K562 (cell line): ENCODE data around the gene PPP1R12C. TPM values are rescaled to one million over a fixed set of nuclear protein-coding genes. Genes with fewer than 3 reads are reported as not detected.

Experiments used
- ATAC-seq: fragments of 200-7000 bp; cut with Tn5 transposase; 3 replicates; pipeline ENCODE4 v1.9.1; 2020; ENCODE audit warnings: moderate library complexity
- BruUV-seq: library from RNA; stranded (reverse); fragments of 400-500 nt; replicated peaks from 2 replicates; lab custom pipeline; 2021; lab: Mats Ljungman, UMichigan
- CTCF ChIA-PET: fragments of 300-600 bp; formaldehyde crosslinking; extraction: SDS; loops from one replicate; lab custom pipeline; 2021; ENCODE audit warnings: low intra/inter-chr PET ratio; lab: Yijun Ruan, JAX
- POLR2A ChIA-PET: fragments of 300-600, 350-650 bp; sonication (Branson Sonifier 250); formaldehyde crosslinking; extraction: SDS; loops from one replicate; lab custom pipeline; 2021; ENCODE audit warnings: antibody characterized with exemption, inconsistent platforms; lab: Yijun Ruan, JAX
- DNase-seq, 4 experiments: peaks; one replicate each; pipeline versions ENCODE4 v3.0.0 to v3.0.0-alpha.2; 2011 to 2018; ENCODE audit warnings: low spot score in 3 of 4, mixed read lengths in 3 of 4; ENCODE audit errors: extremely low read depth in 1 of 4
- FAIRE-seq: peaks from 2 replicates; lab custom pipeline; 2011; peaks lifted over from hg19 to GRCh38; lab: Jason Lieb, UNC
- H2AFZ ChIP-seq: 2 replicates; pipeline ENCODE4 v1.6.0; 2011; ENCODE audit warnings: low read depth, low read length, control low read depth, inconsistent platforms
- H3K27ac ChIP-seq: fragments of 200-600 bp; 3 replicates; pipeline ENCODE4 v1.8.0; 2011; ENCODE audit warnings: low read depth, mild to moderate bottlenecking, control low read depth, inconsistent platforms, low read length, moderate library complexity, mixed read lengths; ENCODE audit errors: extremely low read depth
- H3K27me3 ChIP-seq, 2 experiments: fragments of 300-600 bp in 1 of 2; 2 replicates in 1 of 2; 3 replicates in 1 of 2; pipeline versions ENCODE4 v1.6.0 to v1.8.0; 2011; ENCODE audit warnings: inconsistent platforms in 2 of 2, low read length in 2 of 2, mild to moderate bottlenecking in 1 of 2, mixed read lengths in 1 of 2, moderate library complexity in 1 of 2; ENCODE audit not compliant: control insufficient read depth in 2 of 2, insufficient read depth in 2 of 2
- H3K36me3 ChIP-seq: fragments of 300-600 bp; 3 replicates; pipeline ENCODE4 v1.8.0; 2011; ENCODE audit warnings: mild to moderate bottlenecking, low read length, inconsistent platforms; ENCODE audit not compliant: control insufficient read depth, insufficient read depth
- H3K4me1 ChIP-seq, 2 experiments: fragments of 200-600 bp in 1 of 2; replicated peaks in 1 of 2; 2 replicates in 1 of 2; 3 replicates in 1 of 2; pipeline versions ENCODE4 v1.5.1 to v1.8.0; 2011; ENCODE audit warnings: inconsistent platforms in 2 of 2, low read length in 2 of 2, mild to moderate bottlenecking in 1 of 2, mixed read lengths in 1 of 2, moderate library complexity in 1 of 2; ENCODE audit not compliant: control insufficient read depth in 2 of 2, insufficient read depth in 2 of 2
- H3K4me2 ChIP-seq: 2 replicates; pipeline ENCODE4 v1.6.1; 2011; ENCODE audit warnings: low read length, control low read depth, inconsistent platforms, mixed read lengths; ENCODE audit not compliant: insufficient read depth
- H3K4me3 ChIP-seq: fragments of 200-600 bp; sonication (generic), shearing (Covaris generic); 2 replicates; pipeline ENCODE4 v1.5.1; 2016; ENCODE audit warnings: control low read depth, inconsistent platforms
- H3K79me2 ChIP-seq: fragments of 200-600 bp; 3 replicates; pipeline ENCODE4 v1.8.0; 2011; ENCODE audit warnings: low read length, inconsistent platforms; ENCODE audit not compliant: control insufficient read depth, insufficient read depth
- H3K9ac ChIP-seq, 2 experiments: 2 replicates each; pipeline versions ENCODE4 v1.6.0 to v1.6.1; 2011; ENCODE audit warnings: low read depth in 2 of 2, low read length in 2 of 2, control low read depth in 1 of 2, inconsistent platforms in 1 of 2, mild to moderate bottlenecking in 1 of 2, mixed read lengths in 1 of 2; ENCODE audit not compliant: insufficient read depth in 1 of 2
- H3K9me1 ChIP-seq: one replicate; pipeline ENCODE4 v1.6.0; 2011; ENCODE audit warnings: inconsistent platforms, mild to moderate bottlenecking, low read length, moderate library complexity; ENCODE audit not compliant: control insufficient read depth, insufficient read depth
- H3K9me3 ChIP-seq: replicated peaks from 2 replicates; pipeline ENCODE4 v1.5.1; 2011; ENCODE audit warnings: low read depth, low read length, inconsistent platforms; ENCODE audit not compliant: control insufficient read depth, insufficient read depth
- H4K20me1 ChIP-seq: replicated peaks from 2 replicates; pipeline ENCODE4 v1.6.1; 2011; ENCODE audit warnings: low read length, inconsistent platforms, mixed read lengths; ENCODE audit not compliant: control insufficient read depth, insufficient read depth
- HNRNPL ChIP-seq: fragments of 200-400 bp; formaldehyde crosslinking; IDR thresholded peaks from 2 replicates; pipeline ENCODE4 v1.6.1; 2017; ENCODE audit warnings: low read depth, mild to moderate bottlenecking, low read length
- ZFP36 ChIP-seq: fragments of 150-350 bp; IDR thresholded peaks from 2 replicates; pipeline ENCODE4 v1.6.1; 2018; ENCODE audit warnings: low read length, low read depth; ENCODE audit not compliant: partially characterized antibody
- WGBS: fragments of 100-300 bp; shearing (Covaris generic); methylation state at CpG from one replicate; pipeline ENCODE4 v1.1.6; 2016; ENCODE audit warnings: low coverage, mixed read lengths; ENCODE audit not compliant: insufficient coverage; ENCODE audit errors: missing lambda C conversion rate; 5-methylcytosine and 5-hydroxymethylcytosine counted together
- in situ Hi-C: fragments of 300-500 bp; cut with MboI; formaldehyde crosslinking; loops from 4 replicates; pipeline ENCODE4 v1.15.0; 2018; ENCODE audit warnings: inconsistent platforms, mixed read lengths
- intact Hi-C: fragments of 100-400 bp; cut with micrococcal nuclease; formaldehyde crosslinking; loops from 2 replicates; pipeline ENCODE4 v1.14.2; 2022
- polyA plus RNA-seq, 8 experiments: library from polyadenylated mRNA; depleted of rRNA in 4 of 8; stranded (reverse) in 5 of 8; unstranded in 3 of 8; fragments of >200 nt; fragmentation: Nextera tagmentation in 2 of 8; fragmentation: Illumina TruSeq in 1 of 8; extraction: Ambion mirVana in 2 of 8; extraction: Trizol in 1 of 8; gene quantifications; 2 replicates each; pipeline versions ENCODE4 v1.2.1 to v1.2.3, GENCODE V29; 2011 to 2014; ENCODE audit warnings: inconsistent platforms in 1 of 8, missing spikeins in 1 of 8
- total RNA-seq, 7 experiments: library from RNA; depleted of rRNA in 6 of 7; stranded (reverse); fragments of >200 nt in 6 of 7; fragmentation: Illumina TruSeq in 2 of 7; extraction: Trizol in 2 of 7; gene quantifications; 2 replicates each; pipeline versions ENCODE4 v1.2.1 to v1.2.3, GENCODE V29; 2011 to 2021; ENCODE audit warnings: low replicate concordance in 1 of 7

The PPP1R12C gene
- total and polyA plus RNA-seq, 9 of the 15 experiments (the other 6 are each of a cell fraction or from before 2014, with no cell fraction given), result 1.8 to 136 (median 33.7) TPM

GRCh38 chr19:55147545-55148251 lies 30.3 kb upstream of the PPP1R12C start:
- FAIRE-seq, result no peak
- H3K9me3 ChIP-seq, result no peaks in the 10 kb centered on the region; the same call in 1 of the 2 replicates
- no peaks in the 10 kb centered on the region for H4K20me1 ChIP-seq
- H3K9me1 ChIP-seq, result no peaks in the 10 kb centered on the region
- peak overlapping the region in 1 of 2 experiments; percentile 32; a peak in 1 of 4 replicates for H3K9ac ChIP-seq
- in situ Hi-C loops, result loop anchor here (25.0 kb wide), 1 partner anchor 490 kb away; the partner anchor contains the start of genes CCDC106, ZNF580 and ZNF581
- H3K36me3 ChIP-seq, result peaks cover 23% of the 10 kb centered on the region; the same call in 2 of the 3 replicates
- H2AFZ ChIP-seq, result no peak overlapping the region
- BruUV-seq, result no TSS peak
- WGBS, result 50% methylated on average over 1 of the region's 9 CpGs
- peak overlapping the region; percentile 88 for H3K4me3 ChIP-seq
- H3K27me3 ChIP-seq, result no peaks in the 10 kb centered on the region
- TF ChIP-seq ZFP36 (peak; percentile 13), HNRNPL (no peak)
- TF ChIP-seq, all 486 proteins: peak for 1
- peak in 3 of 4 experiments; percentile 37 to 50 (median 43) for DNase-seq
- ChIA-PET POLR2A (interaction anchor here (2.1 kb wide), 1 partner anchor 12 kb away, joined by 13 read pairs; no protein-coding TSS in a partner anchor), CTCF (no interaction called here)
- intact Hi-C loops, result loop anchor here (10.0 kb wide), 1 partner anchor 487 kb away; no protein-coding TSS in a partner anchor
- peaks cover 16% of the 10 kb centered on the region for H3K79me2 ChIP-seq
- no peak overlapping the region for H3K4me2 ChIP-seq
- H3K27ac ChIP-seq, result no peak overlapping the region
- no peak for ATAC-seq
- H3K4me1 ChIP-seq, result peaks cover 21 to 50% of the 10 kb centered on the region in 2 experiments
